GM18498 (cell line): Measurements from ENCODE around the gene METTL15.
"Not testable (repeated sequence)": the region's sequence is repeated elsewhere in the genome, so short reads cannot be mapped to it uniquely, and the experiment has no call there.

Source experiments
- ATAC-seq: cut with Tn5 transposase; IDR thresholded peaks from one replicate; pipeline ENCODE4 v1.9.1; 2021; ENCODE audit warnings: mild to moderate bottlenecking, moderate library complexity; ENCODE audit not compliant: unreplicated experiment

Gene METTL15

GRCh38 chr11:28284196-28284595 lies 176.0 kb downstream of the METTL15 start:
- no peak for ATAC-seq

DNA sequence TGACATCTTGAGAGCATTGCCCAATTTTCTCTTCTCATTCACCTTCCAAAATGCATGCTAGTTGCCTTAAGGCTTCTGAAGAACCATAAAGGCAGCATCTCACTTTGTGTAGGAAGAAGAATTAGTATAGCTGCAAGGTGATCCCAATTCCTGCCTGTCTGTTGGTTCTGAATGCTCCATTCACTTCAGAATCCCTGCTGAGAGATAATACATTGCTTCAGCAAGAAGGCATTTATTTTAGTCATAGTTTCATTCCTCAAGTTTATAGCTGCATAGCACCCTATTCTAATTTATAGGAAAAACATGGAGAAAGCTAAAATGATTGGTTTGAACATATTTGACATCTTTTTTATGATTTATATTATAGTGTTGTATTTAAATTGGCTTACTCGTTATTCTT lies 181.3 kb downstream of the METTL15 start:
- ATAC-seq, result no peak

GRCh38 chr11:28290995-28291394 lies 182.8 kb downstream of the METTL15 start:
- ATAC-seq, result not testable (repeated sequence)

- ATAC-seq, result peak; percentile 99
Measured at GRCh38 chr11:28296426-28296825, 188.2 kb downstream of the METTL15 start.

- no peak for ATAC-seq
Measured at GRCh38 chr11:28298209-28298608, 190.0 kb downstream of the METTL15 start.

GRCh38 chr11:28303477-28304191 lies 195.4 kb downstream of the METTL15 start:
- no peak for ATAC-seq

DNA sequence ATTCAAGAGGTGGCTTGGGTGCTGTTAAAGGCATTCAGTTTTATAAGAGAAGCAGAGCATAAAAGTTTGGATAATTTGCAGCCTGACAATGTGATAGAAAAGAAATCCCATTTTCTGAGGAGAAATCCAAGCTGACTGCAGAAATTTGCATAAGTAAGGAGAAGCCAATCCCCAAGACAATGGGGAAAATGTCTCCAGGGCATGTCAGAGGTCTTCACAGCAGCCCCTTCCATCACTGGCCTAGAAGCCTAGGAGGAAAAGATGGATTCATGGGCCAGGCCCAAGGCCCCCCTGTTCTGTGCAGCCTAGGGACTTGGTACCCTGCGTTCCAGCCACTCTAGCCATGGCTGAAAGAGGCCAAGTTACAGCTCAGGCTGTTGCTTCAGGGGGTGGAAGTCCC lies 207.3 kb downstream of the METTL15 start:
- ATAC-seq, result no peak

GRCh38 chr11:28318871-28319270 lies 210.7 kb downstream of the METTL15 start:
- no peak for ATAC-seq

- ATAC-seq, result no peak
Measured at GRCh38 chr11:28323621-28324020, 215.4 kb downstream of the METTL15 start.

DNA sequence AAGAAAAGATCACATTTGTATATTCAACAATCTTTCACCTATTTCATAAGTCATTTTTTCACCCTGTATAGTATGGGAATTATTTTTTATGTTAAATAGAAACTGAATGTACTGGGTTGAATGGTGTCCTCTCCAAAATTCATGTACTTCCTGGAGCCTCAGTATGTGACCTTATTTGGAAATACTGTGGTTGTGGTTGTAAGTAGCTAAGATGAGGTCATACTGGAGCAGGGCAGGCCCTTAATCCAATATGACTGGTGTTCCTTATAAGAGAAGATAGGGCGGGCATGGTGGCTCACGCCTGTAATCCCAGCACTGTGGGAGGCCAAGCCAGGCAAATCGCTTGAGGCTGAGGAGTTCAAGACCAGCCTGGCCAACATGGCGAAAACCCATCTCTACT lies 224.2 kb downstream of the METTL15 start:
- not testable (repeated sequence) for ATAC-seq

DNA sequence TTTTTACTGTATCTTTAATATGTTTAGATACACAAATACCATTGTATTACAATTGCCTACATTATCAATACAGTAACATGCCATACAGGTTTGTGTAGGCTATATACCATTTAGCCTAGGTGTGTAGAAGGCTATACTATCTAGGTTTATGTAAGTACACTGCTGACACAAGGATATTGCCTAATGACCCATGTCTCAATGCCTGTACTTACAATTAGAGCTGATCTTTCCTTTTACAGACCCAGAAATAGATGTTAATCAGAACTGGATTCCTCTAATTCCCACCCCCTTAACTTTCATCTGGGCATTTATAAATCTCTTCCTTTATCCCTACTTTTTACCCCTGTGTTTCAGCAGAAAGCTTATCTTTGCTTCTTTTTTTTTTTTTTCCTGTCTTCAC lies 229.5 kb downstream of the METTL15 start:
- ATAC-seq, result no peak

GRCh38 chr11:28338371-28338770 lies 230.2 kb downstream of the METTL15 start:
- no peak for ATAC-seq

GRCh38 chr11:28339488-28339887 lies 231.3 kb downstream of the METTL15 start:
- ATAC-seq, result no peak

- no peak for ATAC-seq
Measured at GRCh38 chr11:28342716-28343115, 234.5 kb downstream of the METTL15 start.

DNA sequence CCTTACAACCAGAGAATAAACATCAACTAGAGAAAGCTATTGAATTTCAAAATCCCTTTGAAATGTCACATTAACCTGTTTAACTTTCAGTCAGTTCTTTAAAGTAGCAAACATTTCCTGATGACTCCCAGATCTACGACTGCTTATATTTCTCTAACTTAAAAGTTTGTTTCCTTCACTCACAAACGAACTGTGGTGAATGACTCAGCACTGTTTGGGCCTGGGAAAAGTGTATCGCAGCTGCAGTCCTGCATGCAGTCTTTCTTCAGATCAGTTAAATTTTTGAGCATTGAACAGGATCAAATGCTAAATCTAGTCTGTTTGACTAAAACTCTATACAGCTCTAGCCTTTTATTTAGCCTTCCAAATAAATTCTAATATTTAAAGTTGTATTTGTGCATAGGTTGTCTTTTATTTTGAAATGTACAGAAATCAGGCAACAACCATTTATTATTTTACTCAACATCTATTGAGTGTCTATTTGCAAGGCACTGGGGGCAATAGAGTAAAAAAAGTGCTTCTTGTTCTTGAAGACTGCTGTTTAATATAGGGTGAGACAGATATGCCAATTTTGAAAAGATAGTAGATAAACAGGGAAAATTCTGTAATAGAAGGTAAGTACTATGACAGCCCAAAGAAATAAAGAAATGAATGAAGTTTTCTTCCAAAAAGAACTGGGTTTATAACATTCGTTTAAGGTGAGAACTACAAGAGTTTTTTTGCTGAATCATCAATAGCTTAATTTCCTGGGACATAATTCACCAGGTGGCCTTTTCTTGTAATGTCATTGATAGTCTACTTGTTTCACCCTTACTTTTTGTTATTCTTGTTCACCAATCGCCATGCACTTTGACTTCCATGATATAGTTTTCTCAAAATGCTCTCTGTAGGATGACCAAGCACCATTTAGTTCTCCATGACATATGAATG lies 235.4 kb downstream of the METTL15 start:
- ATAC-seq, result no peak

GRCh38 chr11:28346209-28346608 lies 238.0 kb downstream of the METTL15 start:
- ATAC-seq, result no peak

DNA sequence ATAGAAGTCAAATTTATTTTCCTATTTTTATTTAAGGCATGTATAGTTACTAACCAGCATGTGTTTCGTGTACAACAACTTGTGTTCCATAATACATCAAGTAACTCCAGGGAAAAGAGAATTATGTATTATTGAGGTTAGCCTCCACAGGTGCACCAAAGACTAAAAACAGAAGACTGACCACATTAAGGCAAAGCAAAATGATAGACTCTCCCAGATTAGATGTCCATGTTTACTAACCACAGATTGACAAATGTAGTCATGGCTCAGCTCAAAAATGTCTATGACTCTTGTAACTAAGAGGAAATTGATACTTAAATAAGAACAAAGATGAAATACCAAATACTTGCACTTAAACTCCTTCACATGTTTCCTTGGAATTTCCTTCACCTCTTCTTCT lies 238.5 kb downstream of the METTL15 start:
- no peak for ATAC-seq

DNA sequence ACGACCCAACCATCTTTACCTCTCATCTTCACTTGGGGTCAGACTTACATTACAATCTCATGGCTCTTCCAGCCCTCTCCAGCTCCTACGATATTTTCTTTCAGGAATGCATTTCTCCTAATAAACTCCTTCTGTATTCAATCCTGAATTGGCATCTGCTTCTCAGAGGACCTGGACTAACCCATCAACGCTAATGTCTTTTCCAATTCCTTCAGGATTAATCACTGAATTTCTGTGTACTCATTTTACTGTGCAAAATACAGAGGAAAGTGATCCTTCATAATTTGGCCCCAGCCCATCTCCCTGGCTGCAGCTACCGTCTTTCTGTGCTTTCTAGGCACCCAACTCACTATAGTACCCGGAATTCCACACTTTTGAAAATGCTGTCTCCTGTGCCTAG lies 239.2 kb downstream of the METTL15 start:
- ATAC-seq, result no peak

- no peak for ATAC-seq
Measured at GRCh38 chr11:28350216-28350615, 242.0 kb downstream of the METTL15 start.

DNA sequence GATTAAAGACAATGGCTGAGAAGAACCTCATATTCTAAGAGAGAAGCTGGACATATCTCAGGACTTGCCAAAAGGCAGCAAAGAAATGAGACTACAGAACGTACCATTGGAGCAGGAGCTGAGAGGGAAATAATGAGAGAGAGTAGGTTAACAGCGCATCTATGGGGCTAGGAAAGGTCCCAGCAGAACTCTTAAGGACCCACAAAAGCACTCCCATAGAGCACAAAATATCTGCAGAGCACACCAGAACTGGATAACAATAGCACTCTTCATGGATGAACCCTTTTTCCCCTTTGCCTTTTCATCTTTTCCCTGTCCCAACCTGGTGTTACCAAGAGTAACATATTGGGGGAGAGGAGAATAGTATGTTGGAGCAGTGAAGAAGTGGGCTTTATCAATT lies 245.8 kb downstream of the METTL15 start:
- ATAC-seq, result no peak

DNA sequence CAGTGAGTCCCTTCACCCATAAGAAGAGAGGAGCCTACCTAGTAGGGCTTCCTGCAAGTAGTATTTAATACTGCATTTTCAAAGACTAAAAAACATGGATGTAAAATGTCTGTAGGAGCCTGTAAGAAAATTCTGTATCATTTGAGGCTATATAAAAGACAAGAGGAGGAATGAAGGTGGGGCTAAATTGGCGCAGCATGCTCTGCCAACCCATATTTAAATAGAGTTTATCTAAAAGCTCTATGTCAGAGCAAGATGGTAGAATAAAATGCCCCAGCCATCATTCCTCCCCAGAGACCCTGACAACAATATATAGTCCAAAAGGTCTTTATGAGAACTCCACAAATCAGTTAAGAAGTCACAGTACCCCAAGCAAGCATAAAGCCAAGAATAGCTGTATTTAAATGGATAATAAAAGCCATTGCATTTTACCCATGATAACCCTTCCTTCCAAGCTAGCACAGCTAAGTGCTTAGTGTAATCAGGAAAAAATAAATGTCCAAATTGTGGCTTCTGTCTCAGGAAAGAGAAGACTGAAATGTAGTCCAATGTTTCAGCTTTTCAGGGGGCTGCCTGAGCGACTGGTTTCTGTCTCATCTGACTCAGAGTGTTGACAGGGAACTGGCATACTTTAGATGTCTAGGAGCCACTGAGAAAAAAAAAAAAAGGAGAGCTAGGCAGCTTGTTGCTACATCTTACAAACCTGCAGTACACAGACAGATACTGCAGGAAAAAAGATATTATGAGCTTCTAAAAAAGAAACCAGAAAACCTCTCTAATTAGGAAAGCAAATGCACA lies 258.6 kb downstream of the METTL15 start:
- no peak for ATAC-seq
